CD8-positive, alpha-beta memory T cell (primary cell): ENCODE results near the gene FAM216A. TPM values are rescaled to one million over a fixed set of nuclear protein-coding genes. Genes with fewer than 3 reads are reported as not detected.
A peak's percentile ranks its signal among the peaks of the same experiment; 100 is the strongest.
"Not testable (repeated sequence)": the region's sequence is repeated elsewhere in the genome, so short reads cannot be mapped to it uniquely, and the experiment has no call there.

Experiments
- CTCF ChIA-PET: fragments of 350-600 bp; sonication (Branson Sonifier 250); formaldehyde crosslinking; loops from one replicate; lab custom pipeline; 2021; ENCODE audit warnings: antibody characterized with exemption; lab: Charles Lee
- POLR2A ChIA-PET: fragments of 350-600 bp; sonication (Branson Sonifier 250); formaldehyde crosslinking; loops from one replicate; lab custom pipeline; 2021; ENCODE audit warnings: antibody characterized with exemption; lab: Charles Lee
- DNase-seq, 5 donors: peaks; one replicate each; pipeline versions ENCODE4 v3.0.0 to v3.0.0-alpha.2; 2020 to 2022; ENCODE audit warnings: mixed read lengths in 1 of 5
- H3K27ac ChIP-seq: one replicate; pipeline ENCODE4 v1.7.0; 2013; ENCODE audit warnings: low read depth, mild to moderate bottlenecking, low read length, moderate library complexity
- H3K27me3 ChIP-seq: 2 replicates; pipeline ENCODE4 v1.7.0; 2013; ENCODE audit warnings: low read length, mild to moderate bottlenecking; ENCODE audit not compliant: insufficient read depth, poor library complexity, severe bottlenecking
- H3K36me3 ChIP-seq: 2 replicates; pipeline ENCODE4 v1.7.0; 2013; ENCODE audit warnings: mild to moderate bottlenecking, low read length, moderate library complexity; ENCODE audit not compliant: insufficient read depth
- H3K4me1 ChIP-seq: 2 replicates; pipeline ENCODE4 v1.7.0; 2013; ENCODE audit warnings: mild to moderate bottlenecking, low read length, moderate library complexity; ENCODE audit not compliant: insufficient read depth
- H3K4me3 ChIP-seq: 2 replicates; pipeline ENCODE4 v1.7.0; 2013; ENCODE audit warnings: mild to moderate bottlenecking, low read length
- H3K9me3 ChIP-seq: 2 replicates; pipeline ENCODE4 v1.7.0; 2013; ENCODE audit warnings: mild to moderate bottlenecking, low read length
- H3K27ac Mint-ChIP-seq, 8 donors: one replicate each; pipeline ENCODE4 v1.8.0; 2020 to 2021; ENCODE audit warnings: mixed read lengths in 8 of 8, mild to moderate bottlenecking in 6 of 8, inconsistent platforms in 3 of 8, moderate library complexity in 3 of 8
- H3K27me3 Mint-ChIP-seq, 2 donors: one replicate each; pipeline ENCODE4 v1.8.0; 2020 to 2021; ENCODE audit warnings: mixed read lengths in 2 of 2, mild to moderate bottlenecking in 1 of 2, moderate library complexity in 1 of 2
- H3K36me3 Mint-ChIP-seq, 3 donors: one replicate each; pipeline ENCODE4 v1.8.0; 2020 to 2021; ENCODE audit warnings: mixed read lengths in 3 of 3, inconsistent platforms in 1 of 3, mild to moderate bottlenecking in 1 of 3
- H3K4me1 Mint-ChIP-seq, 3 donors: one replicate each; pipeline ENCODE4 v1.8.0; 2020 to 2021; ENCODE audit warnings: mixed read lengths in 3 of 3, inconsistent platforms in 1 of 3, mild to moderate bottlenecking in 1 of 3
- H3K4me3 Mint-ChIP-seq, 7 donors: one replicate each; pipeline ENCODE4 v1.8.0; 2020 to 2021; ENCODE audit warnings: mixed read lengths in 7 of 7, mild to moderate bottlenecking in 6 of 7, moderate library complexity in 4 of 7, inconsistent platforms in 2 of 7
- H3K9me3 Mint-ChIP-seq, 5 donors: one replicate each; pipeline ENCODE4 v1.8.0; 2020 to 2022; ENCODE audit warnings: mixed read lengths in 5 of 5, mild to moderate bottlenecking in 3 of 5, moderate library complexity in 2 of 5, inconsistent platforms in 1 of 5
- polyA plus RNA-seq: library from polyadenylated mRNA; unstranded; fragments of 300-500 nt; fragmentation: Illumina TruSeq; gene quantifications from one replicate; pipeline ENCODE4 v1.2.3, GENCODE V29; 2021
- total RNA-seq, 2 experiments: library from RNA; stranded (reverse); gene quantifications; one replicate each; pipeline ENCODE4 v1.2.3, GENCODE V29; 2021

Gene FAM216A
- total and polyA plus RNA-seq, 3 experiments from 2014 or later: 9.8 to 44.0 (median 43.2) TPM

DNA sequence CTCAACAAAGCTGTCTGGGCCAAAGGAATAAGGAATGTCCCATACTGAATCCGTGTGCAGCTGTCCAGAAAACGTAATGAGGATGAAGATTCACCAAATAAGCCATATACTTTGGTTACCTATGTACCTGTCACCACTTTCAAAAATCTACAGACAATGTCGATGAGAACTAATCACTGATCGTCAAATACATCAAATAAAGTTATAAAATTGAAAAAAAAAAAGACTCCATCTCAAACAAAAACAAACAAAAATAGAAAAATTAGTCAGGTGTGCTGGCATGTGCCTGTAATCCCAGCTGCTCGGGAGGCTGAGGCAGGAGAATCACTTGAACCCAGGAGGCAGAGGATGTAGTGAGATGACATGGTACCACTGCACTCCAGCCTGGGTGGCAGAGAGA is 7.5 kb upstream of the FAM216A start:
- H3K27ac Mint-ChIP-seq: peak overlapping the region in 2 of 8 donors; percentile 29 to 56
- DNase-seq, H3K4me3 Mint-ChIP-seq, H3K4me3 ChIP-seq, H3K27ac ChIP-seq, H3K27me3 ChIP-seq, H3K27me3 Mint-ChIP-seq, H3K36me3 ChIP-seq, POLR2A ChIA-PET, CTCF ChIA-PET, H3K9me3 Mint-ChIP-seq, H3K9me3 ChIP-seq, H3K4me1 ChIP-seq: not testable (repeated sequence)
- peaks cover 4 to 63% (median 21%) of the 10 kb centered on the region in 3 donors for H3K36me3 Mint-ChIP-seq
- H3K4me1 Mint-ChIP-seq: peaks cover 8 to 29% (median 16%) of the 10 kb centered on the region in 3 donors

- Mint-ChIP-seq H3K27ac (peak overlapping the region in 3 of 8 donors; percentile 36 to 83 (median 63)), H3K36me3 (peaks cover 4 to 51% (median 13%) of the 10 kb centered on the region in 3 donors), H3K4me1 (peaks cover 23 to 61% (median 39%) of the 10 kb centered on the region in 3 donors), H3K4me3 (peak overlapping the region in 2 of 7 donors; percentile 6 to 89), H3K27me3 (peaks cover 0 to 2% of the 10 kb centered on the region in 2 donors), H3K9me3 (no peaks in the 10 kb centered on the region)
- no peak overlapping the region for H3K4me3 ChIP-seq
- CTCF ChIA-PET: interaction anchor here (0.6 to 6.5 kb wide), 3 partner anchors 12 to 137 kb away, joined by 4 to 100 read pairs (median 5); partner anchors contain the start of gene ARPC3
- POLR2A ChIA-PET: interaction anchor here (1.0 kb wide), 1 partner anchor 14 kb away, joined by 4 read pairs; no protein-coding TSS in a partner anchor
- H3K36me3 ChIP-seq: no peaks in the 10 kb centered on the region
- no peak for DNase-seq
- H3K9me3 ChIP-seq: no peaks in the 10 kb centered on the region
- no peak overlapping the region for H3K27ac ChIP-seq
- peaks cover 25% of the 10 kb centered on the region for H3K4me1 ChIP-seq
- H3K27me3 ChIP-seq: no peaks in the 10 kb centered on the region
Observed at GRCh38 chr12:110465024-110465423, 3.6 kb upstream of the FAM216A start.

DNA sequence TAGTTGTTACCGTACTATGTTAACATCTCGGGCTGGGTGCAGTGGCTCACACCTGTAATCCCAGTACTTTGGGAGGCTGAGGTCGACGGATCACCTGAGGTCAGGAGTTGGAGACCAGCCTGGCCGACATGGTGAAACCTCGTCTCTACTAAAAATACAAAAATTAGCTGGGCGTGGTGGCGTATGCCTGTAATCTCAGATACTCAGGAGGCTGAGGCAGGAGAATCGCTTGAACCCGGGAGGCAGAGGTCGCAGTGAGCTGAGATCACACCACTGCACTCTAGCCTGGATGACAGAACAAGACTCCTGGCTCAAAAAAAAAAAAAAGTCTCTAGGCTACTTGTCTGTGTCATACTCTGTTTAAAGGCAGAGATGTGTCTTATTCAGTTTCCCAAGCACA is 2.9 kb upstream of the FAM216A start:
- not testable (repeated sequence) for H3K4me3 ChIP-seq, H3K9me3 Mint-ChIP-seq, H3K27me3 Mint-ChIP-seq, H3K36me3 ChIP-seq, H3K9me3 ChIP-seq, H3K27me3 ChIP-seq, H3K27ac ChIP-seq, DNase-seq
- peaks cover 25% of the 10 kb centered on the region for H3K4me1 ChIP-seq
- CTCF ChIA-PET: interaction anchor here (0.7 to 6.5 kb wide), 4 partner anchors 13 to 137 kb away, joined by 3 to 100 read pairs (median 4); partner anchors contain the start of gene ARPC3
- POLR2A ChIA-PET: interaction anchor here (1.0 kb wide), 1 partner anchor 15 kb away, joined by 4 read pairs; no protein-coding TSS in a partner anchor
- peak overlapping the region in 3 of 7 donors; percentile 1 to 89 (median 41) for H3K4me3 Mint-ChIP-seq
- H3K4me1 Mint-ChIP-seq: peaks cover 22 to 61% (median 42%) of the 10 kb centered on the region in 3 donors
- H3K36me3 Mint-ChIP-seq: peaks cover 4 to 45% (median 13%) of the 10 kb centered on the region in 3 donors
- peak overlapping the region in 1 of 8 donors; percentile 83 for H3K27ac Mint-ChIP-seq

DNA sequence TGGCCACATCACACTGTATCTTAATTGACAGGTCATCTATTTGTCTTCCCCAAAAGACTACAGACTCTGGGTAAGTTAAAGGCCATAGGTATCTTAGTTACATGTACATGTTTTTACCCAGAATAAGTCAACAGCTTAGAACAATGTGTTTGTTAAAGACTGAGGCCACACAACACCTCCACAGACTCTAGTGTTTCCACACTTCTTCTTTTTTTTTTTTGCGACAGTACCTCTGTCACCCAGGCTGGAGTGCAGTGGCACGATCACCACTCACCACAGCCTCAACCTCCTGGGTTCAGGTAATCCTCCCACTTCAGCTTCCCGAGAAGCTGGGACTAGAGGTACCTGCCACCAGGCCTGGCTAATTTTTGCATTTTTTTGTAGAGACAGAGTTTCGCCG is 1.9 kb upstream of the FAM216A start:
- POLR2A ChIA-PET: interaction anchor here (0.8 kb wide), 1 partner anchor 11 kb away, joined by 7 read pairs; no protein-coding TSS in a partner anchor
- H3K27ac Mint-ChIP-seq: peak overlapping the region in 3 of 8 donors; percentile 27 to 84 (median 42)
- Histone ChIP-seq H3K4me1 (peaks cover 25% of the 10 kb centered on the region), H3K27me3 (no peaks in the 10 kb centered on the region), H3K36me3 (no peaks in the 10 kb centered on the region), H3K9me3 (no peaks in the 10 kb centered on the region), H3K4me3 (no peak overlapping the region), H3K27ac (peak overlapping the region; percentile 78)
- H3K9me3 Mint-ChIP-seq: no peaks in the 10 kb centered on the region
- peak overlapping the region in 6 of 7 donors; percentile 19 to 99 (median 34) for H3K4me3 Mint-ChIP-seq
- peaks cover 0 to 2% of the 10 kb centered on the region in 2 donors for H3K27me3 Mint-ChIP-seq
- CTCF ChIA-PET: interaction anchor here (0.8 to 6.5 kb wide), 3 partner anchors 14 to 136 kb away, joined by 3 to 100 read pairs (median 16); partner anchors contain the start of gene ARPC3
- peaks cover 4 to 35% (median 13%) of the 10 kb centered on the region in 3 donors for H3K36me3 Mint-ChIP-seq
- peaks cover 22 to 52% (median 37%) of the 10 kb centered on the region in 3 donors for H3K4me1 Mint-ChIP-seq
- DNase-seq: no peak

- peak overlapping the region; percentile 93 for H3K4me3 ChIP-seq
- peaks cover 18 to 45% (median 37%) of the 10 kb centered on the region in 3 donors for H3K4me1 Mint-ChIP-seq
- peaks cover 25% of the 10 kb centered on the region for H3K4me1 ChIP-seq
- ChIA-PET CTCF (interaction anchor here (0.6 to 6.5 kb wide), 22 partner anchors 9 to 1606 kb away, joined by 3 to 100 read pairs (median 4); partner anchors contain the start of genes ARPC3, RAD9B and VPS29), POLR2A (interaction anchor here (0.5 to 3.7 kb wide), 10 partner anchors 18 to 274 kb away, joined by 3 to 42 read pairs (median 4); partner anchors contain the start of genes ARPC3, RAD9B and VPS29)
- H3K27ac ChIP-seq: peak overlapping the region; percentile 78
- H3K4me3 Mint-ChIP-seq: peak overlapping the region; percentile 92 to 99 (median 98)
- no peaks in the 10 kb centered on the region for H3K27me3 ChIP-seq
- H3K27ac Mint-ChIP-seq: peak overlapping the region; percentile 82 to 99 (median 98)
- no peak for DNase-seq
- no peaks in the 10 kb centered on the region for H3K9me3 ChIP-seq
- no peaks in the 10 kb centered on the region for H3K36me3 ChIP-seq
- H3K9me3 Mint-ChIP-seq: no peaks in the 10 kb centered on the region
- H3K27me3 Mint-ChIP-seq: peaks cover 0 to 2% of the 10 kb centered on the region in 2 donors
- peaks cover 4 to 28% (median 9%) of the 10 kb centered on the region in 3 donors for H3K36me3 Mint-ChIP-seq
Observed at GRCh38 chr12:110467847-110468213, 815 bp upstream of the FAM216A start.

- no peak for DNase-seq
- Mint-ChIP-seq H3K27ac (no peak overlapping the region), H3K4me3 (no peak overlapping the region), H3K9me3 (no peaks in the 10 kb centered on the region), H3K4me1 (peaks cover 0 to 4% (median 3%) of the 10 kb centered on the region in 3 donors), H3K36me3 (peaks cover 0 to 10% (median 0%) of the 10 kb centered on the region in 3 donors), H3K27me3 (no peaks in the 10 kb centered on the region)
- Histone ChIP-seq H3K4me3 (no peak overlapping the region), H3K27me3 (no peaks in the 10 kb centered on the region), H3K27ac (no peak overlapping the region), H3K4me1 (no peaks in the 10 kb centered on the region), H3K36me3 (no peaks in the 10 kb centered on the region), H3K9me3 (no peaks in the 10 kb centered on the region)
- POLR2A ChIA-PET: no interaction called here
- CTCF ChIA-PET: interaction anchor here (1.1 to 1.3 kb wide), 2 partner anchors 26 to 44 kb away, joined by 3 to 4 read pairs; partner anchors contain the start of gene ARPC3
Observed at GRCh38 chr12:110475426-110475825, 6.8 kb downstream of the FAM216A start.

DNA sequence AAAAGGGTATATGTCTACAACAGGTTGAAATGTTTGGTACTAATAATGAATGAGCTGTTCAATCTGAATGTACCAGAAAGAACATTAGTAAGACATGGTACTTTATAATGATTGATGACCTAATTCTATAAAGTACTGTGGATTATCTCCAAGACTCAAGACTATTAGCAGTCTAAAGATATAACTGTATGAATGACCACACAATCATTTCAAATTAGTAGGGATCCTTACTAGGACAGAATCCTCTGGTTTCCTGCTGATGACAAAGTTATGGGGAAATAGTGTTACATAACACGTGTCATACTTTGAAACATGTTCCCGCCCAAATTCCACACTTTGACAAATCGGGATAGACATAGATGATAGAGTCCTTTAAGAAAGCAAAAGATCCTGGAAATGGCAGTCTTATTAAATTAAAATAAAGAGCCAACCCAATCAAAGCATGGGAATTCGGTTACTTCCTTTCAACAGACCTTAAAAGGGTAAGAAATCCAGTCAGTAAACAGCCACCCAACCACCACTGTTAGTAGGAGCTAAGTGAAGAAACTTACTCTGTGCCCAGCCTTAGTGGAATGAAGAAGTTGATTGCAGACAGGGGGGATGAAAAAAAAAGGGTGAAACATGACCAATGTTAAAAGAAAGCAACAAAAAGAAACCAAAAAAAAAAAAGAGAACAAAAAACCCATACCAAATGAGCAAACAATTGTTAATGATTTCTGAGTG is 30.5 kb downstream of the FAM216A start:
- no peaks in the 10 kb centered on the region for H3K27me3 ChIP-seq
- no peak overlapping the region for H3K4me3 ChIP-seq
- H3K36me3 ChIP-seq: peaks cover 7% of the 10 kb centered on the region

More for the DNA sequence above, 30.5 kb downstream of the FAM216A start:
- POLR2A ChIA-PET: interaction anchor here (0.7 to 4.3 kb wide), 2 partner anchors 30 to 31 kb away, joined by 3 to 39 read pairs; partner anchors contain the start of genes FAM216A and GPN3
- Mint-ChIP-seq H3K27me3 (peaks cover 0 to 3% of the 10 kb centered on the region in 2 donors), H3K27ac (peak overlapping the region in 6 of 8 donors; percentile 3 to 93 (median 41)), H3K36me3 (peaks cover 0 to 42% (median 1%) of the 10 kb centered on the region in 3 donors), H3K4me3 (peak overlapping the region; percentile 13 to 70 (median 53)), H3K4me1 (peaks cover 37 to 56% (median 51%) of the 10 kb centered on the region in 3 donors), H3K9me3 (no peaks in the 10 kb centered on the region)
- Histone ChIP-seq H3K4me1 (peaks cover 29% of the 10 kb centered on the region), H3K9me3 (no peaks in the 10 kb centered on the region), H3K27ac (no peak overlapping the region)
- DNase-seq: no peak
- CTCF ChIA-PET: interaction anchor here (3.5 to 5.5 kb wide), 2 partner anchors 30 to 49 kb away, joined by 20 to 27 read pairs; partner anchors contain the start of genes ARPC3, FAM216A and GPN3
